H9 (cell line): ENCODE results near the gene CELA2A. TPM values are rescaled to one million over a fixed set of nuclear protein-coding genes. Genes with fewer than 3 reads are reported as not detected.

Experiments used
- DNase-seq: peaks from one replicate; pipeline ENCODE4 v3.0.0-alpha.2; 2017
- H2AFZ ChIP-seq: one replicate; pipeline ENCODE4 v1.6.1; 2013; ENCODE audit warnings: mild to moderate bottlenecking, low read length, control low read depth, moderate library complexity
- H2AK5ac ChIP-seq: 2 replicates; pipeline ENCODE4 v1.6.1; 2013; ENCODE audit warnings: low read length, control low read depth, mixed read lengths; ENCODE audit not compliant: insufficient read length
- H2BK120ac ChIP-seq: one replicate; pipeline ENCODE4 v1.6.1; 2013; ENCODE audit warnings: low read depth, mild to moderate bottlenecking, low read length, control low read depth, inconsistent platforms; ENCODE audit not compliant: poor library complexity, severe bottlenecking
- H2BK12ac ChIP-seq: 2 replicates; pipeline ENCODE4 v1.6.1; 2013; ENCODE audit warnings: low read length, control low read depth, mixed read lengths, low read depth; ENCODE audit not compliant: insufficient read length
- H2BK15ac ChIP-seq: 2 replicates; pipeline ENCODE4 v1.6.1; 2013; ENCODE audit warnings: low read depth, low read length, control low read depth
- H2BK20ac ChIP-seq: one replicate; pipeline ENCODE4 v1.6.1; 2013; ENCODE audit warnings: low read depth, mild to moderate bottlenecking, low read length, control low read depth, inconsistent platforms; ENCODE audit not compliant: poor library complexity, severe bottlenecking
- H2BK5ac ChIP-seq: 2 replicates; pipeline ENCODE4 v1.6.1; 2013; ENCODE audit warnings: low read length, control low read depth, mixed read lengths; ENCODE audit not compliant: insufficient read length
- H3K14ac ChIP-seq: 2 replicates; pipeline ENCODE4 v1.6.1; 2013; ENCODE audit warnings: low read length, control low read depth; ENCODE audit not compliant: insufficient read depth
- H3K18ac ChIP-seq: 2 replicates; pipeline ENCODE4 v1.6.1; 2013; ENCODE audit warnings: low read depth, mild to moderate bottlenecking, mixed read lengths, low read length, control low read depth; ENCODE audit not compliant: insufficient read length
- H3K23ac ChIP-seq: 2 replicates; pipeline ENCODE4 v1.6.1; 2013; ENCODE audit warnings: low read length, control low read depth, mixed read lengths, low read depth; ENCODE audit not compliant: insufficient read length
- H3K23me2 ChIP-seq: 2 replicates; pipeline ENCODE4 v1.6.1; 2013; ENCODE audit warnings: low read depth, mild to moderate bottlenecking, mixed read lengths, low read length, control low read depth; ENCODE audit not compliant: insufficient read length, poor library complexity, severe bottlenecking
- H3K27ac ChIP-seq: 2 replicates; pipeline ENCODE4 v1.5.1; 2013; ENCODE audit warnings: low read length, control low read depth, mixed read lengths, low read depth; ENCODE audit not compliant: insufficient read length
- H3K27me3 ChIP-seq: 2 replicates; pipeline ENCODE4 v1.6.1; 2013; ENCODE audit warnings: low read length, control low read depth, inconsistent platforms; ENCODE audit not compliant: insufficient read depth
- H3K4ac ChIP-seq: 2 replicates; pipeline ENCODE4 v1.6.1; 2013; ENCODE audit warnings: low read depth, mild to moderate bottlenecking, control low read depth, inconsistent platforms, low read length, moderate library complexity
- H3K4me1 ChIP-seq: 2 replicates; pipeline ENCODE4 v1.6.1; 2013; ENCODE audit warnings: low read length, control low read depth, inconsistent platforms; ENCODE audit not compliant: insufficient read depth
- H3K4me2 ChIP-seq: 2 replicates; pipeline ENCODE4 v1.6.1; 2013; ENCODE audit warnings: low read length, control low read depth, mixed read lengths; ENCODE audit not compliant: insufficient read length, insufficient read depth
- H3K56ac ChIP-seq: 2 replicates; pipeline ENCODE4 v1.6.1; 2013; ENCODE audit warnings: low read depth, mild to moderate bottlenecking, mixed read lengths, low read length, control low read depth; ENCODE audit not compliant: insufficient read length
- H3K79me1 ChIP-seq: 2 replicates; pipeline ENCODE4 v1.6.1; 2013; ENCODE audit warnings: low read depth, mild to moderate bottlenecking, moderate library complexity, low read length, control low read depth, inconsistent platforms; ENCODE audit not compliant: insufficient read depth, poor library complexity, severe bottlenecking
- H3K79me2 ChIP-seq: 2 replicates; pipeline ENCODE4 v1.6.1; 2013; ENCODE audit warnings: low read length, control low read depth, inconsistent platforms; ENCODE audit not compliant: insufficient read depth
- H3K9ac ChIP-seq: 2 replicates; pipeline ENCODE4 v1.6.1; 2013; ENCODE audit warnings: low read length, control low read depth, mixed read lengths; ENCODE audit not compliant: insufficient read length; ENCODE audit errors: extremely low read depth
- H3K9me3 ChIP-seq: one replicate; pipeline ENCODE4 v1.6.1; 2013; ENCODE audit warnings: low read depth, low read length, inconsistent platforms; ENCODE audit not compliant: control insufficient read depth
- H3T11ph ChIP-seq: one replicate; pipeline ENCODE4 v1.6.1; 2013; ENCODE audit warnings: mild to moderate bottlenecking, low read length, control low read depth, inconsistent platforms
- H4K20me1 ChIP-seq: one replicate; pipeline ENCODE4 v1.6.1; 2013; ENCODE audit not compliant: control insufficient read depth, insufficient read length, insufficient read depth
- H4K5ac ChIP-seq: 2 replicates; pipeline ENCODE4 v1.6.1; 2013; ENCODE audit warnings: low read depth, mild to moderate bottlenecking, mixed read lengths, low read length, control low read depth; ENCODE audit not compliant: insufficient read length
- H4K8ac ChIP-seq: replicated peaks from 2 replicates; pipeline ENCODE4 v1.6.1; 2013; ENCODE audit warnings: low read length, control low read depth, mixed read lengths, low read depth; ENCODE audit not compliant: insufficient read length
- H4K91ac ChIP-seq: 2 replicates; pipeline ENCODE4 v1.6.1; 2013; ENCODE audit warnings: low read depth, mild to moderate bottlenecking, moderate library complexity, mixed read lengths, low read length, control low read depth; ENCODE audit not compliant: insufficient read length
- H3K27ac Mint-ChIP-seq, 3 experiments: 2 replicates in 2 of 3; 3 replicates in 1 of 3; pipeline ENCODE4 v1.8.0; 2020 to 2021; ENCODE audit warnings: mixed read lengths in 3 of 3, mild to moderate bottlenecking in 1 of 3, moderate library complexity in 1 of 3
- H3K27me3 Mint-ChIP-seq: 2 replicates; pipeline ENCODE4 v1.8.0; 2021; ENCODE audit warnings: low read depth, mild to moderate bottlenecking, moderate library complexity, mixed read lengths
- H3K36me3 Mint-ChIP-seq, 3 experiments: 2 replicates in 2 of 3; 3 replicates in 1 of 3; pipeline ENCODE4 v1.8.0; 2020 to 2021; ENCODE audit warnings: low read depth in 3 of 3, mixed read lengths in 3 of 3; ENCODE audit not compliant: insufficient read depth in 1 of 3
- H3K4me1 Mint-ChIP-seq, 2 experiments: 2 replicates each; pipeline ENCODE4 v1.8.0; 2020; ENCODE audit warnings: mixed read lengths in 2 of 2
- H3K4me3 Mint-ChIP-seq, 2 experiments: 2 replicates in 1 of 2; 3 replicates in 1 of 2; pipeline ENCODE4 v1.8.0; 2020 to 2021; ENCODE audit warnings: mild to moderate bottlenecking in 2 of 2, mixed read lengths in 2 of 2, moderate library complexity in 1 of 2
- H3K9me3 Mint-ChIP-seq, 2 experiments: 2 replicates in 1 of 2; 3 replicates in 1 of 2; pipeline ENCODE4 v1.8.0; 2020; ENCODE audit warnings: mild to moderate bottlenecking in 2 of 2, mixed read lengths in 2 of 2, moderate library complexity in 1 of 2
- CTCF ChIP-seq: fragments of 200-600 bp; sonication (generic); conservative IDR thresholded peaks from 3 replicates; pipeline ENCODE4 v1.8.0; 2021; ENCODE audit warnings: antibody characterized with exemption, mild to moderate bottlenecking
- WGBS: extraction: QIAGEN DNeasy Blood & Tissue Kit; methylation state at CpG from one replicate; pipeline ENCODE4 v1.1.7; 2013; ENCODE audit warnings: missing lambda C conversion rate, low lambda C conversion rate, mixed read lengths; ENCODE audit not compliant: insufficient read length; ENCODE audit errors: extremely low coverage; 5-methylcytosine and 5-hydroxymethylcytosine counted together
- total RNA-seq: library from RNA; stranded (reverse); gene quantifications from 2 replicates; pipeline ENCODE4 v1.2.1, GENCODE V29; 2021

CELA2A gene
- total RNA-seq, 1 experiment from 2014 or later: not detected

GRCh38 chr1:15412843-15413242, 43.7 kb upstream of the CELA2A start:
- Histone ChIP-seq H3K27ac (no peak overlapping the region), H3K14ac (no peak overlapping the region; the same call in 1 of the 2 replicates), H3K79me2 (no peaks in the 10 kb centered on the region), H4K91ac (no peak overlapping the region), H3K4ac (no peak overlapping the region), H3K9ac (no peak overlapping the region), H4K8ac (no peak overlapping the region), H2BK20ac (no peak overlapping the region), H2BK12ac (no peak overlapping the region), H3K23me2 (peaks cover 9% of the 10 kb centered on the region), H2BK120ac (no peak overlapping the region), H2BK15ac (no peak overlapping the region), H3K56ac (no peak overlapping the region), H3K4me2 (no peak overlapping the region), H4K5ac (no peak overlapping the region), H2AFZ (no peak overlapping the region), H4K20me1 (no peaks in the 10 kb centered on the region), H3K27me3 (peaks cover 4% of the 10 kb centered on the region; the same call in 1 of the 2 replicates), H3K4me1 (no peaks in the 10 kb centered on the region), H3K18ac (no peak overlapping the region), H2AK5ac (no peak overlapping the region), H3T11ph (no peak overlapping the region), H3K23ac (no peak overlapping the region), H2BK5ac (no peak overlapping the region), H3K79me1 (no peaks in the 10 kb centered on the region), H3K9me3 (no peaks in the 10 kb centered on the region)
- Mint-ChIP-seq H3K4me1 (peaks cover 30 to 41% of the 10 kb centered on the region in 2 experiments), H3K27ac (no peak overlapping the region), H3K36me3 (peaks cover 0 to 2% (median 2%) of the 10 kb centered on the region in 3 experiments; a peak in 3 of 7 replicates), H3K4me3 (no peak overlapping the region), H3K27me3 (peaks cover 49% of the 10 kb centered on the region), H3K9me3 (no peaks in the 10 kb centered on the region)
- TF ChIP-seq CTCF: no peak
- no peak for DNase-seq
- WGBS: no CpG with 5 or more reads among the region's 11 CpGs
